NCI-H2171 (cell line): ENCODE data around the gene CLDN11.

Experiments used
- DNase-seq: peaks from one replicate; lab custom pipeline; 2025; lab: John Stamatoyannopoulos, UW

CLDN11 gene

DNA sequence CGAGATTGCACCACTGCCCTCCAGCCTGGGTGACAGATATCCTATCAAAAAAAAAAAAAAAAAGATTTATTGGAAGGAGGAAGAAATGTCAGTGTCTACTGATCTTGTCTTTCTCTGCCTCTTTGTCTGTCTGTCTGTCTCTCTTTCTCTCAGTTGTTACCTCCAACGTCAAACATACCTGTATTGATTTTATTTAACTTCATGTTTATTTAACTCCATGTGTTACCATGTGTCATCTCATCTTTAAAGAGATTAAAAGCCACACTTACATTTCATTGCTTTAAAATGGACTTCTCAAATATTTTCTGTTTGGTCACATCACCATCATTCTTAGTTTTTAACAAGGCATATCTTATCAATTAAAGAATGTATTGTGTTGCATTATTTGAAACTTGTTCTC lies 9.4 kb downstream of the CLDN11 start:
- DNase-seq: no peak

DNA sequence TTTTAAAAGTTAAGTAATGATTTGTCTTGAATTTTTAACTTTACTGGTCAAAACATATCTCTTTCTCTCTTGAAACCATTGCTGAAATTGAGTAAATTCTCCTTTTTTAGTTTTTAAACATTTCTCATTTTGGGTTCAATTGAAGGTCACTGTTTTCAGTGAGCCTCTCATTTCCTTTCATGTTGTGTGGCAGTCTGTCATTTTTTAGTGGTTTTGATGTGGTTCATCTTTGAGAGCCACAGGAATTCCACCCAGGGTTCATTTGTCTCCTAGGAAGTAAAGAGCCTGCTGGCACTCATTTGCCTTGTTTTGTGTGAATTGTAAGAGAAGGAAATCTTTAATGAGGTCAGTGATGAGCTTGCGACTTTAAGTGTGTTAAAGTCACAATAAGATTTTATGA lies 10.4 kb downstream of the CLDN11 start:
- DNase-seq: no peak

DNA sequence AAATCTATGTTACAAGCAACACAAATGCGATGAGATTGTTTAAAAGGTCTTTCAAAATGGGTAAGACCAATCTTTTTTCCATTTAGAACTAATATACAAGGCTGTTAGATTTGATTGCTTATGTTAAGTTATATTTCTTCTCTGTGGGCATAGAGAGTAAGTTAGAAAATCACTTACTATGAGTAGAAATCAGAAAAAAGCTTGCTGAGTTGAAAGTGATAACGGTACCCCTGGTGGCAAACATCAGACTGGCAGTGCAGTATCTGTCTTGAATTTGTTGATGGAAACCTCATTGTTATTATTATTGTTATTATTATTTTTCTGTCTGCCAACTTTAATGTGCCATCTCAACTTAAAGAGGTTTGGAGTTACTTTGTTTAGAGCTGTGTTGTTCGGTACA lies 12.4 kb downstream of the CLDN11 start:
- no peak for DNase-seq

DNA sequence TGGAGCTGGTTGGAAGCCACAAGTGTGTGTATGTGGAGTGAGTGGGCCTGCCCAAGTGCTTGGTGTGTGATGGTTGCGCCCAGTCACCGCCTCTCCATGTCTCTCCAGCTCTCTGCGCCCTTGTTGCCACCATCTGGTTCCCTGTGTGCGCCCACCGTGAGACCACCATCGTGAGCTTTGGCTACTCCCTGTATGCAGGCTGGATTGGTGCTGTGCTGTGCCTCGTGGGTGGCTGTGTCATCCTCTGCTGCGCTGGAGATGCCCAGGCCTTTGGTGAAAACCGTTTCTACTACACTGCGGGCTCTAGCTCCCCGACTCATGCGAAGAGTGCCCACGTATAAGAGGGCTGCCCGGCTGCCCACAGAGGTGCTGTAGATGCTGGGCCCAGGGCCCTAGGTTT lies 13.7 kb downstream of the CLDN11 start:
- DNase-seq: no peak

DNA sequence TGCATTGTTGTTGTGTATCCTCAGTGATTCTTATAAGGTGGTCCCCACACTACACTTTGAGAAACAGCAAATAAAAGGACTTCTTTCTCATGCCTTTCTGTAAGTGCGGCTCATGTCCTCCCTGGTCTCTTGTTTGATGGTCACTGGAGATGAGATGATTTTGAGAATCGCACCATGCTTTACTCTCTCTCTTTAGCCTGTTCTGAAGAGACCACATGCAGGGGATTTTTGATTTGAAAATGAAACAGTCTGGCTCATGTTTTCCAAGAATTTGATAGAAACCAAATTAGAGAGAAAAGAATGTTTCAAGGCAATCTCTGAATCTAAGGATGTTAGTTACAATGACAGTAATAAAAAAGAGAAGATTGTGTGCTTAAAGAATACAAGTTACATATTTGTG lies 18.0 kb downstream of the CLDN11 start:
- no peak for DNase-seq

DNA sequence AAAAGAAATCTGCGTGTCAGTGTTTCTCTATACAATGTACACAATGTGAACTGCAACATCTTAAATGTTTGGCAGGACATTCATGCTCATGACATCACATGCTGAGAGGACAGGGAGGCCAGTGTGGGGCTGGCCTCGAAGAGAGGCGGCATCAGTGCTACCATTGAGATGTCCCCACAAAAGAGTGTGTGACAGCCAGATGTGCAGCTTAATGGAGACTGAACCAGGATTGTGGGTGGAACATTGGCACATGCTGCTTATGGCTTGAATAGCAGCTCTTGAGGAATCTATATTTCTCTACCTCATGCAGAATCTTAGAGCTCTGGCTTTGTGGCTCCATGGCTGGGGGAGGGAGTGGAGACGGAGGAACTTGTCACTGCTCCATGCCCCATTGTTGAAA lies 18.5 kb downstream of the CLDN11 start:
- DNase-seq: no peak

DNA sequence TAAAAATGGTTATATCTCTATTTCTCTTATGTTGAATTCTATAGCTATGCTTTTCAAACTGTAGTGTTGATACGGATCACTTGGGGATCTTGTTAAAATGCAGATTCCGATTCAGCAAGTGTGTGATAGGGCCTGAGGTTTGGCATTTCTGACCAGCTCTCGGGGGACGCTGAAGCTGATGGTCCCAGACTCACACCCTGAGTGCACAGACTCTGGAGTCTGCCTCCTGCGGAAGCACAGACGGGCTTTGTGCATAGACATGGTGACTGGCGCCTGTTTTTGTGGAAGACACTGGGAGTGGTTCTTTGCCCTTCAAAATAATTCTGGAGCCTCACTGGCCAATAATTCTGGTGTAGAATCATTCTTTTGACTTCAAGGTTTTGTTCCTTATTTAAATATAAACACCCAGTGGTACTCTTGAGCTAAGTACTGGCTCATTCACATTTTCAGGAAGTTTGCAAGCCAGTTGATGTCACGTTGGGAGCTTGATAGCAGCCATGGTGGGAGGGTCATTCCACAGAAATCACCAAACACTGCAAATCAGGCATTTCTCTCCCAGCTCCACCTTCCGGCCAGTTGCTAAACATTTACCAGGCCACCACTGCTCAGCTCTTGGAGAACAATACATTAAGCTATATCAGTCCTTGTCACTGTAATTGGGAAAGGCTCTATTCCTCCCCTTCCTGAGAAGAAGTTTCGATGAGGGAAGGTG lies 19.2 kb downstream of the CLDN11 start:
- DNase-seq: no peak

DNA sequence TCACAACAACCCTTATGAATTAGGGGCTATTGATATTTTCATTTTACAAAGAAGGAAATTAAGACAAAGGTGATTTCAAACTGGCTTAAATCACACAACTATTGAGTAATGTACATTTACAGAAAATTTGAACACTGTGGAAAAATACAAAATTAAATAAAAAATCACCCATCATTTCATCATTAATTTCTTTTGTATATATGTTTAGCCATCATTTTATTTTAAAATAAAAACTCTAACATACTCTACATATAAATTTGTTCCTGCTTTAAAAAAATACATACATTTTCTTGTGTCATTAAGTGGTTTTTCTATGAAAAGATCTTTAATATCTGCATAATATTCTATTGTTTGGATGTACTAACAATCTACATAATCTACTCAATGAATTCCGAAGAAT lies 20.2 kb downstream of the CLDN11 start:
- DNase-seq: no peak

DNA sequence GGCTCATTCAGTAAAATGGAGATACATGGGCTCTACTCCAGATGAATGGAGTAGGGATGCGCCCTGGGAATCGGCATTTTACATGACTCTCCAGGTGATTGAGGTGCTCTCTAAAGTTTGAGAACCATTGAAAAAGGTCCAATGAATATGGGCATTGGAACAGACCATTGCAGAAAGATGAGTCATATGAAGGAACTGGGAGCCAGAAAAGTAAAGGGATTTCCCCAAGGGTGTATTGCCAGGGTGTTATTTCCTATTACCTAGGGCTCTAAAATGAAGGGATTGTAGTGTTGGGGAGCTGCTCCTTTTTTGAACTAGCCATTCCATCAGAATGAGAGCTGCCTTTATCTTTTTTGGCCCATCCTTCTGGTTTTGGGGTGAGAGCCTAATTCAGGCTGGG lies 21.7 kb downstream of the CLDN11 start:
- no peak for DNase-seq

DNA sequence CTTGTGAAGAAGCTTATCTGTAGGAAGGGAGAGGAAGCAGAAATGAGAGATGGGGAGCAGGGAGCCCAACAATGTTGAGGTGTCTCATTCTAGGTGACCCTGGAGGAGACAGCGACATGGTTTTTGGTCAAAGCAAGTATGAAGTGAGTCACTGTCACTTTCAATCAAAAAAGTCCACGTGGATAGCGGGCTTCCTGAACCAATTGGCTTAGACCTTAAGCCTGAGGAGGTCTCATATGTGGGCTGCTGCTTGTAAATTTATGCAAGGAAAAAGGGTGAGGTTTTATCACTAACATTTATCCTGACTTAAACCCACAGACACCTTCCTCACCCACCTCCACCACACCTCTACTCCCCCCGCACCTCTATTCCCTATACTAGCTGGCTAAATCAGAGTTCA lies 22.7 kb downstream of the CLDN11 start:
- no peak for DNase-seq

DNA sequence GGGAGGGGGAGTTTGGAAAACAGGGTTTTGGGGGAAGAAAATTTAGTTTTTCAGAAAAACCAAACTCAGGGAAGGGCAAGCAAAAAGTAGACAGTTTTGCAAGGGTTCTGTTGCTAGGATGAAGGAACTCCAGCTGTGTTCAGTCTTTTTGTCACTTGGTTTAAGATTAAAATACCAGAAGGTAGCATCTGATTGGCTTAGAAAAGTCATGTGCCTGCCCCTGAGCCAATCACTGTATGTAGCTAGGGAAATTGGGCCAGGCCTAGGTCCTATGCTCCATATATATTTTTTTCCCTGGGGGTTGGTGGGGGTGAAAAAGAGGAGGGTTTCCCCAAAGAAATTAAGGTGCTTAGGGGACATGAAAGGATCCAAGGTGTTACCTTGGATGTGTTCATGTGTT lies 24.3 kb downstream of the CLDN11 start:
- no peak for DNase-seq

DNA sequence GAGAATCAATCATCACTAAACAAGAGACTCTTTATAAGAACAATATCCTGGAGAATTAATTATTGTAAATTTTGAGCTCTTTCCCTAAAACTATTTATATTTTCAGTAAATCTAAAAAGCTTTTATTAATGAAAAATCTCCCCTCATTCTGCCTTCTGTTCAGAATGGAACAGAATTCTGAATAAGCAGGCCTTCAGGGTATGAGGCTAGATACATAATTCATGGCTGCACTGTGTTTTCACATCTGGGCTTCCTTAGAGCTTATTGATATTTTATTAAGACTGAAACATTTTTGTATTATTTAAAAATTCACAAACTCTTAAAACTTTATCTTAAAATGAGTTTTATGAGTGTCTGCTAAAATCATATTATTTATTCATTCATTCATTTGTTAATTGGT lies 24.8 kb downstream of the CLDN11 start:
- DNase-seq: no peak

DNA sequence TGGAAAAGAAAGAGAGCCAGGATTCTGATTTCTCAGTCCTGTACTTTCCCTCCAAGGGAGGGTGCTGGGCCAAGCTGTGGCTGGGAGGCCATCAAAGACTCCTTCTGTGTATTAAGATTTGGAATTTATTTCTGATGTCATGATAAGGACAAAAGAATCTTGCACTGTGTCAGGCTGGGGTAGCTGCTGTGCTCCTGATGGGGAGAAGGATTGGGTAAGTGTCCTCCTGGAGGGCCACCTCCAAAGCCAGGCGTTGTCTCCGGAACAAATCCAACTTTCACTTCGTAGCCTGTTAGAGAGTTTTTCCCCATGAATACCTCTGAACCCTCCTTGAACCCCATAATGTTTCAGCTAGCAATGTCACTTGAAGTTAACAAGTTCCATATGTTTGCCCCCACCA lies 29.9 kb downstream of the CLDN11 start:
- DNase-seq: no peak

DNA sequence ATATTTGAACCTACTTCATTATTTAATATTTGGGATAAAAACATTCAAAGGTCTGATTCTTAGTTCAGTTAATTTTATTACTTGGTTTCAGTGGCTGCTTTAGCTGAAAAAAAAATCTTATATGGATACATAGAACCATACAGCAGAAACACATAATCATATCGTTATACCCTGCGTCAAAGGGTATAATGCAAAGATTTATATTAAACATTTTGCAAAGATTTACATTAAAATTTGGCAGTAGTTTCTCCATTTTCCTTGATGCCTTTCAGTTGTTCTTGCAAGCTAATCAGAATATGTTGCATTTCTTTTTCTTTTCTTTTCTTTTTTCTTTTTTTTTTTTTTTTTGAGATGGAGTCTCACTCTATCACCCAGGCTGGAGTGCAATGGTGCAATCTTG lies 31.4 kb downstream of the CLDN11 start:
- no peak for DNase-seq

DNA sequence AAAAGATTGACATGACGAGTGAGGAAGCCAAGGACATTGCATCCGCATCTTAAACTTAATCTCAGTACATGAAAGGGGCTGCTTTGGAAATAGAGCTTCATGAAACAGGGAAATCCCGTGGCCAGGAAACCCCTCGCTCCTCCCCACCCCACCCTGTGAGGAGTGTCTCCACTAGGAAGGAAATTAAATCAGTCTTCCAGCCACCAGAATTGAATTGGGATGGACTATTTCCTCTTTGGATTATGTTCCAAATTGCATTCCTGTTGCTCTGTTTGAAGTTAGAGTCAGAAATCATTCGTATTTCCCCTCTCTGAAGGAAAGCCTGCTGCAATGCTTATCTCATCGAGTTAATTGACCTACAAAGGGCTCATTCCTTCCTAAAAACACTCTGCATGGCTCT lies 35.8 kb downstream of the CLDN11 start:
- DNase-seq: no peak

DNA sequence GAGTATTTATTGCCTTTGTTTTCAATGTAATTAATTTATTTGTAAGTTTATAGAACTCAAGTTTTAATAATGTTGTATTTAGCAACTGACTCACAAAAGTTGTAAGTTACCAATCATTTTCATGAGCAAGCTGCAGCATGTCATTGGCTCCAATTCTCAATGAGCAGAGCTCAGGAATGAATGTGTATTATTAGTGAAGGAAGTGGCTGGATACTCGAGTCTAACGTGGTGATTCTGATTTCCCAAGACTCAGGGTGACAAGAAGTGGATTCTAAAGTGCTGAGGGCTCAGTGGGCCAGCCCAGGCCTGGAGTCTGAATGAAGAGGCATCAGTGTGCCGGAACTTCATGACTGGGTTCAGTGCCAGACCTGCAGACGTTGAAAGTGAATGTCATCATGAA lies 39.6 kb downstream of the CLDN11 start:
- no peak for DNase-seq

DNA sequence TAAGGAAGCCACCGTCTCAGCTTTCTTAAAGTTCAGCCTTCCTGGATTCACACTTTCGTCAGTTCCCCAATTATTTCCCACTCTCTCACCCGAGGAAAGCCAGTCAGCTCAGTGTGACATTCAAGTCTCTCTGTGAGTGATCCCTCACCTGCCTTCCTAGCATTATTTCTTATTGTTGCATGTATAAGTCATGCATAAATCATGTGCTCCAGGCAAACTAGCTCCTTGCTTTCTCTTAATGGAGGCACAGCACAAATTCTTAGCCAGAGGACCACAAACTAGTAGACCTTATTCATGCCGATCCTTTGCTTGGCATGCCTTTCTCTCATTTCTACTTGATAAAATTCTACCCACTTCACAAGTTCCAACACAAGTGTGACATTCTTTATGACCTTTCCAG lies 44.3 kb downstream of the CLDN11 start:
- DNase-seq: no peak

DNA sequence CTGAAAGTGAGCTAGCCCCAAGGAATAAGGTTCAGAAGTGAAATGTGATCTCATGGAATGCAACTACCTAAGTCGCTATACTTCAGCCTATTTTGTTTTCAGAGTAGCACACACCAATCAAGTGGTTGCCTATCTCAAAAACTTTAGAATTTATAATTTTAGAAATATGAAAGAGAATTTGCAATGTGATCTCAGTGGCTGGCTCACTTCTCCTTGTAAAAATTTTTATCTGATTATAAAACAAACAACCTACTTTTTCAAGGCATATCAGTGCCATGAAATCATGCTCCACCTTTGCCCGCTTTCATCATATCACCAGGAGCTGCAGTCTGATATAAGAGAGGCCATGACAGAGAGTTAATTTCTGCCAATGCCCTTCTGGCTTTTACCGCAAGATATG lies 47.3 kb downstream of the CLDN11 start:
- no peak for DNase-seq

DNA sequence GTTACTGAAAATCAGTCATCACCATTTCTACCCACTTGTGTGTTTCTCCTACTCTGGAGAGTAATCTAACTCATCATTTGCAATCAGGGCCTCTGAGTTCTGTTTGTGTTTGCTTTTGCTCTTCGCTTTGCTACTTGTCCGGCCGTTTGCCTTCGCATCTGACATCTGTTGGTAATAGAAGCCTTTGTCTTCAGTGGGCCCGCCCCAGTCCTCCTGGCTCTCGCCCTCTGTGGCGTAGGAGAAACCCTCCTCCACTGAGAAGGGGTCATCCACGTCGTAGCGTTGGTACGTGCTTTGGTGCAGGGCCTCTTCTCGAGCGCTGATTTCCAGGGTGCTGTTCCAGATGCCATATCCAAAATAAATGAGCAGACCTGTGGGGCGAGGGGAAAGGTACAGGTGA lies 48.3 kb downstream of the CLDN11 start:
- DNase-seq: peak; percentile 64

DNA sequence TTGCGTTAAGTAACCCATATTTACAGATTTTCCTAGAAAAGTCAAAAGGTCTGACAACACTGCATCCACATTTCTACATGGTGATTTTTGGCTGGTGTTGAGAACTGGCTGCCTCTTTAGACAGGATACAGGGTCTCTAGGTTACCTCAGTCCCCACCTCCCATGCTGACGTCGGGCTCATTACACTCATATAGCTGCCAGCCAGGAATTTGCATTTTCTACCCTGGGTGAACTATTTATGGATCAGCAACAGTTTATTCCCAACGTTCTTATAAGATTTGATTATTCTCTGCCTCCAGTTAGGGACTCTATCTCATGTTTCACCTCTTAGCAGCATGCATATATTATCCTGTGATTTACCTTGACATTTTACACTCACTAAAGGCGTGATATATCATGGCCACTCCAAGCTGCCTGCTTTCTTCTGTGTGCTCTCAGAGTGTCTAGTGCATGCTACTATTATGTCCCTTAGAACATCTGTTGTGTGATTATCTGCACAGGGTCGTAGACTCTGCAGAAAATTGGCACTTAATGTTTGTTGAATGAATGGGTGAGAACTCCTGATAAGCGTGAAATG lies 49.0 kb downstream of the CLDN11 start:
- peak; percentile 44 for DNase-seq

DNA sequence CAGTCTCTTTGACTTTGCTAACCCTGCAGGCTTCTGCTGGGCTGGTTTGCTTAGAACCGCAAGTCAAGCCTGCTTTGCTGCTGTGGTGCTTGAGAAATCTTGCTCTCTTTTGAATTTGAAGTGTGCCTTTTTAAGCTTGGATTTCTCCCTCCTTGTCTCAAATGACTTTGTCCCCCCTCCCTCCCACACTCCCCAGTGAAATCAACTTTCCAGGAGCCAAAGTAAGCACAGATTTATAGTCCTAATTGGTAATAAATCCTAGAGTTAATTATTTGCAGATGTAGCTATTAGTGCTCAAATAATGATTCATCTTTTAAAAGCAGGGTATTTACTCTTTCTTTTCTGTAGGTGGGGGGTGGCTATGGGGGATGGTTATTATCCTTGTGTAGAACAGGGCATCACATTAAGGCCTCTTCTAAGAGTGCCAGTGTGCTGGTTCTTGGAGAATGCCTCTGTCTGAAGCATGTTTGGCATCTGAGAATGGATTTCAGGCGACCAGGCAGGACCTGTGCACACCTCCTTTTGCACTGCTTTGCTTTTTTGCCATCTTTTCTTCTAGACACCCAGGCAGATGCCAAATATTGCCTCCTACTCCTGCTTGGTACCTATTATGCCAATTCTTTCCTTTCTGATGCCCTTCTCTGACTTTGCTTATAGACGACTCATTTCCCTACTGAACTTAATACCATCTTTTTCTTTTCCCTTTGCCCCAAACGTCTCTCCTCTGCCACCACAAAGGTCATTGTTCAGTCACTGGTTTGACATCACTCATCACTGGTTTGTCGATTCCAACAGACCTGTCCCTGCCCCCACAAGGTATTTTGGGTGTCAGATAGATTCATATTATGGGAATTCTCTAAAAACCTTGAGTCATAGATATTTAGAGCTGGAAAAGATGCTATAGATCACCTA lies 50.7 kb downstream of the CLDN11 start:
- no peak for DNase-seq

DNA sequence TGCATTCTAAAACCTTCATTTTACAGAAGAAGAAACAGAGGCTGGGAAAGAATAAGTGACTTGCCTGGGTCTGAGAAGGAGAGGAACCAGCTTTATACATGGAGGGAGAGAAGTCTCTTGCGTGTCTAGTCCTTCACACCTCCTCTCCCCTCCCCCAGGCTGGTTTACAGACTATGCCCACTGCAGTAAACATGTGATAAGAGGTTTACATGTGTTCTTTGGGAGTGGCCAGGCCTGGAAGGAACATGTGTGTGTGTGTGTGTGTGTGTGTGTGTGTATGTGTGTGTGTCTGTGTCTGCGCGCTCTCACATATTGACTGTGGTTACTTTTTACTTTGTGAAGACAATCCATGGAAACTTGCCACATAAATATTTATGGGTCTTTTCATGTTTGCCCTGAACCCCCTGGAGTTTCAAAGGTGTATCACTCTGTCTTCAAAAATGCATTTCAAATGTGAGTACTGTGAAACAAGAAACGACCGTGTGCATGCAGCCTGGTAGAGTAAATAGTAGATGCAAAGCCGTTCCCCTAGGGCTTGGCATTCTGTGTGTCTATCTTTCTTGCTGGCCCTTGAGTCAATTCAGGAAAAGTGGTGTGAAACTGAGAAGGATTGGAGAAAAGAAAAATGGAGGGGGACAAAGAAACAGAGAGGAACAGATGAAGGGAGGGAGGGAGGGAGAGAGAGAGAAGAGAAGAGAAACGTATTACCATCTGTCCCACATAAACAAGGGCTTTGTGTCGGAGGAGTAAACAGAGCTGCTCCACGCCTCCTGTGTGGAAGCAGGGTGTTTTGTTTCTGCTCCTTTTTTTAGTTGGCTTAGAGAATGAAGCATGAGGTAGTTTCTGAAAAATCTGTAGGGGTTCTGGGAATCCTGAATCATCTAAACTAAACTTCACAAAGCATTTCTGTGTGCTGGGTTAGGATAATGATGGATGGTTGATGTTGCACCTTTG lies 51.7 kb downstream of the CLDN11 start:
- peak; percentile 85 for DNase-seq
